WERI-Rb-1 (cell line): ENCODE data around the gene GNG7.
"Not testable (repeated sequence)": the region's sequence is repeated elsewhere in the genome, so short reads cannot be mapped to it uniquely, and the experiment has no call there.

Experiments
- DNase-seq: peaks from one replicate; pipeline ENCODE4 v3.0.0-alpha.2; 2020
- H3K27ac ChIP-seq: fragments of 250-450 bp; sonication (Bioruptor Pico); 2 replicates; pipeline ENCODE4 v1.5.1; 2020; ENCODE audit warnings: mild to moderate bottlenecking, moderate library complexity
- H3K27me3 ChIP-seq: fragments of 250-450 bp; sonication (Bioruptor Pico); 2 replicates; pipeline ENCODE4 v1.5.1; 2021; ENCODE audit warnings: mild to moderate bottlenecking, low read depth, moderate library complexity; ENCODE audit not compliant: insufficient read depth, severe bottlenecking
- H3K36me3 ChIP-seq: fragments of 250-450 bp; sonication (Bioruptor Pico); 2 replicates; pipeline ENCODE4 v1.5.1; 2020; ENCODE audit warnings: mild to moderate bottlenecking, moderate library complexity
- H3K4me3 ChIP-seq: 2 replicates; pipeline ENCODE4 v1.5.1; 2011; ENCODE audit warnings: low read depth, mild to moderate bottlenecking, control low read depth, low read length
- H3K9me3 ChIP-seq: fragments of 250-450 bp; sonication (Bioruptor Pico); 2 replicates; pipeline ENCODE4 v1.5.1; 2021; ENCODE audit warnings: mild to moderate bottlenecking, moderate library complexity; ENCODE audit not compliant: severe bottlenecking
- CTCF ChIP-seq: IDR thresholded peaks from 2 replicates; pipeline ENCODE4 v1.5.1; 2011; ENCODE audit warnings: low read depth, mild to moderate bottlenecking, control low read depth, inconsistent platforms, low read length

The GNG7 gene

GRCh38 chr19:2577722-2578335, 124.7 kb downstream of the GNG7 start:
- Histone ChIP-seq H3K27me3 (no peaks in the 10 kb centered on the region), H3K9me3 (peaks cover 2% of the 10 kb centered on the region), H3K27ac (no peak overlapping the region), H3K36me3 (no peaks in the 10 kb centered on the region), H3K4me3 (no peak overlapping the region)
- TF ChIP-seq CTCF: no peak
- no peak for DNase-seq

GRCh38 chr19:2575734-2576481, 126.6 kb downstream of the GNG7 start:
- DNase-seq: no peak

GRCh38 chr19:2574971-2575630, 127.4 kb downstream of the GNG7 start:
- Histone ChIP-seq H3K9me3 (peaks cover 1% of the 10 kb centered on the region), H3K4me3 (no peak overlapping the region), H3K36me3 (no peaks in the 10 kb centered on the region), H3K27ac (no peak overlapping the region), H3K27me3 (no peaks in the 10 kb centered on the region)
- no peak for TF ChIP-seq CTCF
- no peak for DNase-seq

More at GRCh38 chr19:2575734-2576481, 126.6 kb downstream of the GNG7 start:
- no peaks in the 10 kb centered on the region for H3K9me3 ChIP-seq
- no peak overlapping the region for H3K27ac ChIP-seq
- H3K36me3 ChIP-seq: no peaks in the 10 kb centered on the region
- H3K4me3 ChIP-seq: no peak overlapping the region
- no peak for TF ChIP-seq CTCF
- H3K27me3 ChIP-seq: no peaks in the 10 kb centered on the region

- H3K27ac ChIP-seq: no peak overlapping the region
- H3K36me3 ChIP-seq: no peaks in the 10 kb centered on the region
- H3K4me3 ChIP-seq: no peak overlapping the region
- no peak for DNase-seq
- peaks cover 3% of the 10 kb centered on the region for H3K9me3 ChIP-seq
- no peak for TF ChIP-seq CTCF
- no peaks in the 10 kb centered on the region for H3K27me3 ChIP-seq
Measured at GRCh38 chr19:2574478-2574931, 128.0 kb downstream of the GNG7 start.

- no peak for DNase-seq
- Histone ChIP-seq H3K36me3 (no peaks in the 10 kb centered on the region), H3K4me3 (no peak overlapping the region), H3K27me3 (no peaks in the 10 kb centered on the region), H3K9me3 (peaks cover 3% of the 10 kb centered on the region), H3K27ac (no peak overlapping the region)
- TF ChIP-seq CTCF: no peak
Measured at GRCh38 chr19:2573916-2574315, 128.6 kb downstream of the GNG7 start.

GRCh38 chr19:2572152-2572551, 130.3 kb downstream of the GNG7 start:
- H3K9me3 ChIP-seq, H3K27me3 ChIP-seq, H3K27ac ChIP-seq, H3K36me3 ChIP-seq, H3K4me3 ChIP-seq, DNase-seq: not testable (repeated sequence)
